Measurements from ENCODE around the gene SULF2.

DNA sequence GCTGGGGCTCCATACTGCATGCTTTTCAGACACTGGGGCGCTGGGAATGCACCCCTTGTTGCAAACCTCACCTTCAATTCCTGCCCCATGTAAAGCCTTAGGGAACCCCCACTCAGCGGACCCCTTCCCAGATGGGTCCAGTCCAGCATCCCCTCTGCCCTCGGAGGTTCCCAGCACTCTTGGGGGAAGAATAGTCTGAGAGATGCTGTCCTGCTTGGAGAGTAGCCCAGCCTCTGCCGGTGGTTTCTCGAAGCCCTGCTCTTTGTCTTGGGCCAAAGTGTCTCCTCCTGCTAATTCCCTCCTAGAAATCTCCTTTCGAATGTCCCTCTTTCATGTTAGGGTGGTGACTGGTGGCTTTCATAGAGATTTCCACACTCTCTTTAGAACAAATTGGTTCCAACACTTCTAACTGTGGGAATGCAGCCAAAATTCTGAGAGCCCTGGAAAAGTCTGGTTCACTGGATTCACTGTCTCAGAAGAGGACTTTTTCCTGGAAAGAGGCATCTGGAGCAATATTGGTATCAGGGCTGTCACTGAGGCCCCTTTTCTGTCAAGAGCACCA lies 24.9 kb upstream of the SULF2 start:
- TF ChIP-seq GATA2 (IDR thresholded peaks at IDR 0.05; ENCODE audit: low read depth, low read length) (no peak), GATA3 (IDR thresholded peaks at IDR 0.05; ENCODE audit: low read depth, low read length) (no peak)

Data from SH-SY5Y (cell line).